ENCODE data around the gene PDXDC1.
"Not testable (repeated sequence)": the region's sequence is repeated elsewhere in the genome, so short reads cannot be mapped to it uniquely, and the experiment has no call there.

GRCh38 chr16:15024858-15025199 lies 50.0 kb downstream of the PDXDC1 start:
- not testable (repeated sequence) for TF ChIP-seq ATF1 (CRISPR knock-in tag; IDR thresholded peaks at IDR 0.05); CTCF (IDR thresholded peaks at IDR 0.05); ZNF138 (CRISPR knock-in tag; conservative IDR thresholded peaks at IDR 0.05); NFYB (CRISPR knock-in tag; conservative IDR thresholded peaks at IDR 0.05; ENCODE audit: low read depth); ZNF121 (CRISPR knock-in tag; IDR thresholded peaks at IDR 0.05); ATF2 (CRISPR knock-in tag; IDR thresholded peaks at IDR 0.05; ENCODE audit: borderline replicate concordance, low read depth); USF2 (CRISPR knock-in tag; IDR thresholded peaks at IDR 0.05); RELA (CRISPR knock-in tag; IDR thresholded peaks at IDR 0.05; ENCODE audit: borderline replicate concordance); SP1 (CRISPR knock-in tag; conservative IDR thresholded peaks at IDR 0.05)
